ENCODE data around the gene CALU.
A peak's percentile ranks its signal among the peaks of the same experiment; 100 is the strongest.

CALU gene

DNA sequence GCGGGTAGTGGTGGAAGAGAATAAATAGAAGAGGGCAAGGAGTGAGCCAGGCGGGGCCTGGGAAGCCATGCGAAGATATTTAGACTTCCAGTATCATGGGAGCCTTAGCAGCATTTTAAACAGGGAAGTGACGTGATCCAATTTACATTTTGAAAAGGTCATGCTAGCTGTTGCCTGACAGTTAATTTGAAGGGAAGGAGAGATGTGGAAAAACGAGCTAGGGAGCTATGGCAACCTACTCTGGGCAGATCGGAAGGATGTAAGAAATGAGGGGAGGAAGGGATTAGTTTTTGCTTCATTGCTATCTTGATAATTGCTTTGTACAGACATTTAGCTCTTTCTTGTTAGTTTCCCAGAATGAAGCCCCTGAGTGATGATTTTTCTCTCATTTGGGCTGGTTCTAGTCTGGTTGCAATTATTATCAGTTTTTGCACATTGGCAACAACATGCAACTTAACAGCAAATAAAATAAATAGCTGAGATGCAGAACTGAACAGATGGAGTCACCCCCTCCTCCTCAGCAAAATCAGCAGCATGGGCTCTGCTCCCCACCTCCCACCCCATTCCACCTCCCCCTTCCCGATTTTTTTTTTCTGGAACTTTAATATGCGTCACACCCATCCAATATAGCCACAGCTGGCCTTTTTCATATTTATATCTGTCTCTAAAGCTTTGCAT lies 13.0 kb upstream of the CALU start:
- DNase-seq = no peak

- DNase-seq = no peak
Observed at GRCh38 chr7:128726737-128727072, 12.5 kb upstream of the CALU start.

DNA sequence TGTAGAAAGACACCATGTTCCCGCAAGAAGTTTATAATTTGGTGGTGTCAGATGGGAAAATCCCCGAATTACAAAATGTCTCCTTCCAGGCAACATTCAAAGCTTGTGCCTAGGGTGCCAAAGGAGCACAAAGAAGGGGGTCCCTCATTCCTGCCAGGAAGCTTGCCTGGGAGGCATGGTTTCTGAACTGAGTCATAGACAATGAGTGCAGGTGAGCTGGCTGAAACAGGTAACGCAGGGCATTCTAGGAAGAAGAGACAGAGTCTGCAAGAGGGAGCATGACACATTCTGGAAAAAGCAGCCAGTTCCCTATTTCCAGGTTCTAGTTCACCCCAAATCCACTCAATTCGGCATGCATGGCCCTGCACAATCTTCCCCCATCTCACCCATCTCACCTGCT lies 11.9 kb upstream of the CALU start:
- no peak for DNase-seq

GRCh38 chr7:128728598-128728997 lies 10.6 kb upstream of the CALU start:
- no peak for DNase-seq

DNA sequence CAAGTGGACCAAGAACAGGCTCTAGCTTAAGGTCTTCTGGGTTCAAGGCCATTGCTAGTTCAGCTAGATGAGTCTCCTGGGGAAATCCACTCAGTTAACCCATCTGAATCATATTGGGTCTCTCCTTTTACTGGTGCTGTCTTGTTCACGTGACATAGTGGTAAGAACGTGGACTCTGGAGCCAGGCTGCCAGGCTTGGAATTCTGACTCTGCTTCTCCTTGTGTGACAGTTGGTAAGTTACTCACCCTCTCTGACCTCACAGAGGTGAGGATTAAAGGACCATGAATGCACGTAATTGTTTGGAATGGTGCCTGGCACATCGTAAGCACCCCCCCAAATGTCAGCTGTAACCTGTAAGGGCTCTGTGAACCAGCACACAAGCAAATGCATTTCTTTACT lies 9.7 kb upstream of the CALU start:
- DNase-seq = no peak

DNA sequence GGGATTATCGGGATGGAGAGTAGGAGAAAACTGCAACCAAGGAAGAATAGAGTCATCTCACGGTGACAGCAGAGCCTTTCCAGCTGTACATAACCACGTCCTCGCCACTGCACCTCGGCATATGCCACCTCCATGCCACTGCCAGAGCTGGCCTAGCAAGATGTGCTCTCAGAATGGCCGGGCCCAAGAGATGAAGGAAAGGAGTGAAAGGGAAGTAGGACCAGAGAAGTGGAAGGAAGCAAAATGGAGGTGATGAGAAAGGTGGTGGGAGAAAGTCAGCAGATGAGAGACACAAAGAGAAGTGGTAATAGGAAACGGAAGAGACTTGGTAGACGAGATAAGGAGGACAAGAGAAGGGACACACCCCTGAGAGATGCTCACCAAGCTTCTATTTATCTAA lies 8.0 kb upstream of the CALU start:
- no peak for DNase-seq

GRCh38 chr7:128732521-128733277 lies 6.5 kb upstream of the CALU start:
- no peak for DNase-seq

DNA sequence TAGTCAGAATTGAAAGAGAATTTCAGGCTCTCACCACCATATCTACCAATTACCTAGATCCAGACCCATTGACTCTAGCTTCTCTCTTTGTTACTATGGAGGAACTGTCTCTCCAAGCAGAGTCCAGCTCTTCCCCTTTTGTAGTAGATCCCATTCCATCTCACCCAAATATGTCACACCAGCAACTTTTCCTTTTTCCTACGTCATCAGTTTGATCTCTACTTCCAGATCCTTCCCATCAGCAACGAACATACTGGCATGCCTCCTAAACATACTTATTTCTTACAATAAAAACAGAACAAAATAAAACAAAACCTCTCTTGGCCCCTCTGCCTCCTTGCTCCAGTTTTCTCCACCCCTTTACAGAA lies 5.9 kb upstream of the CALU start:
- no peak for DNase-seq

DNA sequence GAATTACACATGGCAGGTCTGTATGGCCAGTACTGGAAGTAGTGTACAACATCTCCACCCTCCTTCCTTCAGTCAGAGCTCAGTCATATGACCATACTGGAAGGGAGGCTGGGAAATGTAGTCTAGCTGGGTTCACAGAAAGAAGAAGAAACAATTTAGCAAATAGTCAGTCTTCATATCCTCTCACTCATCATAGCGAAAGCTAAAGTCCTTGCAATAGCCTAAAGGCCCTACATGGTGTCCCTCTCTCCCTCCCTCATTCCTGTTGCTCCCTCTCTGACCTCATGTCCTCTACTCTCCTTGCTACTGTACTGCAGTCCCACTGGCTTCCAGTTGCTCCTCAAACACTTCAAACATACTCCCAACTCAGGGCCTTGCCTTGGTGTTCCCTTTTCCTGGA lies 4.3 kb upstream of the CALU start:
- peak; percentile 51 to 61 for DNase-seq

- peak; percentile 36 to 60 for DNase-seq
Observed at GRCh38 chr7:128735436-128735835, 3.7 kb upstream of the CALU start.

DNA sequence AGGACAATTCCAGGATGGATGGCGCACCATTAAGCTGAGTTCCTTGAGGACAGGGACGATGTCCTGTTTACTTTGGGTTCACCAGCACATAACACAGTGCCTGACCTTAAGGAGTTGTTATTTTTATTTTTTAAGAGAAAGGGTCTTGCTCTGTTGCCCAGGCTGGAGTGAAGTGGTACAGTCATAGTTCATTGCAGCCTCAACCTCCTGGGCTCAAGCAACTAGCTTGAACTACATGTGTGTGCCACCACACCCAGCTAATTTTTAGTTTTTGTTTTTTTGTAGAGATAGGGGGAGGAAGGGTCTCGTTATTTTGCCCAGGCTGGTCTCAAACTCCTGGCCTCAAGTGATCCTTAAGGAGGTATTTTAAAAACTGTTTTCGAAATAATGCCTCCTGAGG lies 1.7 kb upstream of the CALU start:
- DNase-seq = no peak

DNA sequence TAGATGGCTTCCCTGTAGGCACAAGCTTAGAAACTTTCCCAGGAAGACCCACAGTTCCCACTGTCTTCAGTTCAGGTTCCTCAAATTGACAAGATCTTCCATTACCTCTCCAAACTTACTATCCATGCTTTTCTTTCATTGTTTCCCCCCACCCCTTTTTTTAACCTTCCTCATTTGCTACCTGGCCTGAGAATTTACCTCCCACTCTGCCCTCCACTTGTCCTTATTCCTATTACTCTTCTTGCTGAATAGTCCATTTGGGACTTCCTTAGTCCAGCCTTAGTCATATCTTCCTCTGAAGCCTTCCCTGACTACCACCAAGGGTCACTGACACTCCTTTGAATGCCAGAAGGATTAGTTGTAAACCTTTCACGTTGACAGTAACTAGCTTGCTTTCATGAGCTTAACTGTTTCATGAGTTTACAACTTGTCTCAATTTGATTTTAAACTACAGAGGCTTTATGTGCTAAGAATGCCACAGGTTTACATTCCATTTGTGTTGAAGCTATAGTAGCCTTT lies 1.2 kb upstream of the CALU start:
- DNase-seq = no peak

GRCh38 chr7:128738570-128739047 lies 550 bp upstream of the CALU start:
- DNase-seq = no peak

DNA sequence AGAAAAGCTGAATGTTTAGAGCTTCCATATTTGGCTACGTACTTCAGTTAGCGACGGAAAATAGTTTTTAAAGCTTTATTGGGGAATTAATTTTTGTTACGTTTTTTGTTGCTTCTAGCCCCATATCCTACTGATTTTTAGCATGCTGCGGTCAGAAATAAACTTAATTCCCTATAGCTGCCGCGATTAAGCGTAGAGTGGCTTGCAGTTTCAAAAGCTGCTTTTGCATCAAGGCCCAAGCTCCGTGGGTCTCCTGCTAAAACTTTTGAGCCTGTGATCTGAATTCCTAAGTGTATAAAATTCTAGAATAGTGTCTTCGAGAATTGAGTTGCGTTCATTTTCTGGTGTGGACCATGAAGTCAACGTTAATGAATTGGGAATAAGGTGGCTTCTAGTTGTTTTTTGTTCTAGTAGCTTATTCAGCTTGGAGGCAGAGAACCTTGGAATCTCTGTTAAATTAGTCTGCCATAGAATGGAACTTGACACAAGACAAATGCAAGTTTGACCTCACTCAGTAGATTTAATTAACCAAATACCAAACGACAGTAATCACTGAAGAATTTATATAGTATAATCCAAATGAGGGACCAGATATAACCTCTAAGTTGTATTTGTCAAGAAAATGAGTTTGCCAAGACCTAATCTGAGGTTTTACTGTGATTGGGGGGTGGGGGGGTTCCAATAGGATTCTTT lies 977 bp downstream of the CALU start:
- no peak for DNase-seq

- no peak for DNase-seq
Observed at GRCh38 chr7:128740996-128741395, 1.8 kb downstream of the CALU start.

- DNase-seq = no peak
Observed at GRCh38 chr7:128741491-128741890, 2.3 kb downstream of the CALU start.

GRCh38 chr7:128742206-128742605 lies 3.0 kb downstream of the CALU start:
- no peak for DNase-seq

DNA sequence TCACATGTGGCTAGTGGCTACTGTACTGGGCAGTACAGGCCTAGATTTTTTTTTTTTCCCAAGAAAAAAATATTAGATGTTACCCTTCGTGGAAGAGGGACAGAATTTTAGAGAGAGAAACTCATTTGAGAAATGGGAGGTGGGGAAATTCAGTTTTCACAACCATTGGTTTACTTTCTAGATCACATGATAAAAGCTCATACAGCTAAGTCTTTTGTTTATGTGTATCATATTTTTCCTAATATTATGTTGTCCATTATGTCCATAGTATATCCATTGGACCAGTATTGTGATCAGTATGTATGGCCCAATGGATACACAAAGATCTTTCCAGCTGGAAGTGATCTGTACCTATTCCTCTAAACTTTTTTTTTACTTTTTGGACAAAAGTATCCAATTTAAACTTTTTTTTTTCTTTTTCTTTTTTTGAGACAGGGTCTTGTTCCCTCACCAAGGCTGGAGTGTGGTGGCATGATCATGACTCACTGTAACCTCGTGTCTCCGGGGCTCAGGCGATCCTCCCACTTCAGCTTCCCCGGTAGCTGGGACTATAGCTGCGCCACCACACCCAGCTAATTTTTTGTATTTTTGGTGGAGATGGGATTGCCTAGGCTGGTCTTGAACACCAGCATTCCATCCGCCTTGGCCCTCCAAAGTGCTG lies 4.1 kb downstream of the CALU start:
- DNase-seq = peak; percentile 54 to 78

GRCh38 chr7:128744366-128744905 lies 5.3 kb downstream of the CALU start:
- peak; percentile 29 to 53 for DNase-seq

DNA sequence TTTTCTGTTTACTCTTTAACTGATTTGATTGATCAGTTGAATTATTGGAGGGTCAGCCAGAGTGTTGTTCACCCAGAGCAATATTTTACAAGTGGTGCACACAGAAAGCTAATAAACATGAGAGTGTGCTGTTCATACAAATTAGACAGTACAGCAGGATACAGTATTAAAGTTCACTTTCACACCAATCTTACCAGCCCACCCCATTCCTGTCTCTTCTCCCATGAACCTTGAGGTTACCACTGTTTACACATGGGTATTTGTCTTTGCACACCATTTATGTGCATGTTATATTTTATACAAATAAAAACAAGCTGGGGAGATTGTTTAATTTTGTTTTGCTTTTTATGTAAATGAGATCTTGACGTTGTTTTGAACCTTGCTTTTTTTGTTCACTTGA lies 6.5 kb downstream of the CALU start:
- no peak for DNase-seq

DNA sequence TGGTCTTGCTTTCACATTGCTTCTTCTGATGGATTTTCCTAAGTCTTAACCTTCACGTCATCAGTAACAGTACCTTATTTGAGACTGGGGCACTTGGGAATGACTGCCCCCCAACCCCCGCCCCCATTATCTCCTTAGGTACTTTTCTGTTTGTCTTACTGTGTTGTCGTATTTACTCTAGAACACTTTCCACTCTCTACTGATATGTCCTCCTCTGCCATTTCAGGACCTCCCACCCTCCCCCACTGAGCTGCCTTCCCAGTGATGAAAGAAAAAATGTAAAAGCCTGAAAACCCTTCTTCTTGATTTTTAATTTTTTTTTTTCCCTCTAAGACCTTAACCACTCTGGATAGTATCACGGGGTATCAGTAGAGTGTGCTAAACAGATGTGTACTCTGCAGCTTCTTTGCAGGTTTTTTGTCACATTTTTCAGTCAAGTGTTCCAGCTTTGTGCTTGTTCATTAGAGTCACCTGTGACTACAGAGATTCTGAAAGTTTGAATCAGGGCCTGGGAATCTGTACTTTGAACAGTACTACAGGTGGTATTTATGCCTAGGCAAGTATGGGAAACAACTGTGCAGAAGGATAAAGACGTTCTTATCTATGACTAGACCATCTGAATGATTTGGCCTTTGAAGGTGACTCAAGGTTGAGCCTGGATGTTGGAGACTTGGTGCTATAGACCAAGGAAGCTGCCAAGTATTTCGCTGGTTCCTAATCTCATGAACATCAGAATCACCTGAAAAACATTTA lies 8.3 kb downstream of the CALU start:
- no peak for DNase-seq

DNA sequence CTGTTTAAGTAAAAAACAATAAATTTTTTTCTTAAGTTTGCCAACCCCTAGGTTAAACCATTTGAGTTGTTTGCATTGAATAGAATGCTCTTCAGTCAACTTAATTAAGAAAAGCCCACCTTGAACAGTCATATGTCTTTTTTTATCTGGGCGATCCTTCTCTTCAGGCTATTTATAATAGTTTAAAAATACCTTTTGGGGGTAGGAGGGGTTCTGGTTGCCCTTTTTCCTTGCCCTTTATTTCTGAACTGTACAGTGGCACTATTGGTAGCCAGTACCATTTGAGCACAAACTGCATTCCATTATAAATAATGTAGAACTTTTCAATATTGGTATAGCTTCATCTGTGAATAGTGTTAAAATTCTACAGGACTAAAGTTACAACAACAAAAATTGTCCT lies 13.1 kb downstream of the CALU start:
- no peak for DNase-seq
